Tibial nerve (tissue), 4 donors: ENCODE measurements around the gene BRIP1.

Experiments used
- CTCF ChIP-seq, 5 experiments: fragments of 200-600 bp in 3 of 5; fragments of 450-650 bp in 2 of 5; sonication (generic) in 3 of 5; IDR thresholded peaks; one replicate each; pipeline ENCODE4 v1.5.1; 2016 to 2019; ENCODE audit warnings: antibody characterized with exemption in 5 of 5, mild to moderate bottlenecking in 3 of 5, moderate library complexity in 2 of 5
- EP300 ChIP-seq, 2 donors: sonication (generic); formaldehyde crosslinking; IDR thresholded peaks; one replicate each; pipeline ENCODE4 v1.6.1; 2017; ENCODE audit warnings: antibody characterized with exemption in 2 of 2, mild to moderate bottlenecking in 1 of 2
- POLR2A ChIP-seq, 2 donors: fragments of 450-650 bp; IDR thresholded peaks; one replicate each; pipeline ENCODE4 v1.6.1; 2017; ENCODE audit warnings: antibody characterized with exemption in 2 of 2, mild to moderate bottlenecking in 2 of 2, moderate library complexity in 2 of 2

DNA sequence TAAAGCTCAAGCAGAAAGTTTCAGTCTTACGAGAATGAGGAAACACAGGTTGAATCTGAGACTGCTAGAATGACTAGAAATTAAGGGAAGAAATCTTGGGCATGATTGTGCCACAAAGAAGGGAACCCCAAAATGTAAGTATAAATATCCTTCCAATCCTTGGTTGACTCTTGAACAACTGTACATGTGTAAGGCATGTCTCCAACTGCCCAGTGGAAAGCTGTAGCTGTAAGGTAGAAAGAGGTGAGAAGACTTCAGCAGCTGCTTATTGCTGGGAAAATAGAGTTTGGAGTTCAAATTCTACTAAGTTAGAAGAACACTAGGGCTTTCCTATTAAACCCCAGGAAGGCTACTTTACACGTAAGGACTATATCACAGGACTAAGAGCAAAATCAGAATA, 212.6 kb downstream of the BRIP1 start:
- TF ChIP-seq CTCF (IDR thresholded peaks at IDR 0.05) (no peak), POLR2A (IDR thresholded peaks at IDR 0.05) (no peak), EP300 (IDR thresholded peaks at IDR 0.05) (no peak)
